ENCODE results near the gene REEP5. TPM values are rescaled to one million over a fixed set of nuclear protein-coding genes. Genes with fewer than 3 reads are reported as not detected.
A peak's percentile ranks its signal among the peaks of the same experiment; 100 is the strongest.

The REEP5 gene
- total and polyA plus RNA-seq, 4 donors = 41.5 to 182 (median 44.0) TPM

DNA sequence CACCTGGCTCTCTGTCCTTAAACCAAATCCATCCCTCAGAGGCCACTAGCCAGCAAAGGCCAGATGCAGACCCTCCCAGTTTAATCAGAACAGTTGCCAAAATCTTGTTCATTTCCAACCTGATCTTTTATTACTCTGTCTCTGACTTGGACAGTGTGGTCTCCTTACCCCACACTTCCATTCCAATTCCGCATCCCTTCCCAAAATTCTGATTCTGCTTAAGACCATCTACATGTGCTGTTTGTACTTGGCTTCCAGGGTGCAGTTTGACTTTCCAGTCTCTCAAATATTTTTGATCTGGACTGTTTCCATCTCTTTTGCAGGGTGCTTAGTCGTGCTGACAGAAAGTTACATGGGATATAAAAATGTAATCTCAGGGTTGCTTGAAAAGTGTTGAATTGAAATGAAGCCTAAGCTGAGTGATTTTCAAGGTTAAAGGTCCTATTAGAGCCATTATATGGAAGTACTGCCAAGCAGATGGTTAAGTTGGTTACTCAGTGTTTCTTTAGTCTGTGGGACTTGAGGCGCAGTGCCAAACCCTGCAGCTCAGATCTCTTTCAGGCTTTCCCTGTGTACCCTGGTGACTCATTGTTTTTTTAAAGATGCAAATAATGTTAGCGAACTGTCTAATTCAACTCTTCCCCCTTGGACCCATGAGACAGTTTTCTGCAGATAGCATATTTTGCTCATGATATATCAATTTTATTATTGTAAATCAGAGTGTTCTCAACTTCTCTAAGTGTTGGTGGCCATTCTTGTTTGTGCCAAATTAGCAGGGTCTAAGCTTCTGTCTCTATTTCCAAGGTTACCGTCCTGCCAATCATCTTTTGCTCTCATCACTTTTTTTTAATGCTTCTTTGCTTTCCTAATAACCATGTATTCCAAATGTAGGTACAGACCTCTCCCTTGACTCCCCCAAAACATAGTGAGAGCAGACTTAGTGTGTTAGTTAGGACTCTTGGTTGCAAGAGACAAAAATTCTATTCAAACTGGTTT is 36.4 kb upstream of the REEP5 start:
- TF ChIP-seq, protein P1, sequence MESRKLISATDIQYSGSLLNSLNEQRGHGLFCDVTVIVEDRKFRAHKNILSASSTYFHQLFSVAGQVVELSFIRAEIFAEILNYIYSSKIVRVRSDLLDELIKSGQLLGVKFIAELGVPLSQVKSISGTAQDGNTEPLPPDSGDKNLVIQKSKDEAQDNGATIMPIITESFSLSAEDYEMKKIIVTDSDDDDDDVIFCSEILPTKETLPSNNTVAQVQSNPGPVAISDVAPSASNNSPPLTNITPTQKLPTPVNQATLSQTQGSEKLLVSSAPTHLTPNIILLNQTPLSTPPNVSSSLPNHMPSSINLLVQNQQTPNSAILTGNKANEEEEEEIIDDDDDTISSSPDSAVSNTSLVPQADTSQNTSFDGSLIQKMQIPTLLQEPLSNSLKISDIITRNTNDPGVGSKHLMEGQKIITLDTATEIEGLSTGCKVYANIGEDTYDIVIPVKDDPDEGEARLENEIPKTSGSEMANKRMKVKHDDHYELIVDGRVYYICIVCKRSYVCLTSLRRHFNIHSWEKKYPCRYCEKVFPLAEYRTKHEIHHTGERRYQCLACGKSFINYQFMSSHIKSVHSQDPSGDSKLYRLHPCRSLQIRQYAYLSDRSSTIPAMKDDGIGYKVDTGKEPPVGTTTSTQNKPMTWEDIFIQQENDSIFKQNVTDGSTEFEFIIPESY (IDR thresholded peaks at IDR 0.05) = no peak
- TF ChIP-seq JUND (IDR thresholded peaks at IDR 0.05) (peak in 1 of 2 donors; percentile 82), RXRA (IDR thresholded peaks at IDR 0.05) (peak in 1 of 2 donors; percentile 12), FOXA1 (IDR thresholded peaks at IDR 0.05) (peak; percentile 21), FOXA2 (IDR thresholded peaks at IDR 0.05) (peak; percentile 16)
- TF ChIP-seq, protein P2, sequence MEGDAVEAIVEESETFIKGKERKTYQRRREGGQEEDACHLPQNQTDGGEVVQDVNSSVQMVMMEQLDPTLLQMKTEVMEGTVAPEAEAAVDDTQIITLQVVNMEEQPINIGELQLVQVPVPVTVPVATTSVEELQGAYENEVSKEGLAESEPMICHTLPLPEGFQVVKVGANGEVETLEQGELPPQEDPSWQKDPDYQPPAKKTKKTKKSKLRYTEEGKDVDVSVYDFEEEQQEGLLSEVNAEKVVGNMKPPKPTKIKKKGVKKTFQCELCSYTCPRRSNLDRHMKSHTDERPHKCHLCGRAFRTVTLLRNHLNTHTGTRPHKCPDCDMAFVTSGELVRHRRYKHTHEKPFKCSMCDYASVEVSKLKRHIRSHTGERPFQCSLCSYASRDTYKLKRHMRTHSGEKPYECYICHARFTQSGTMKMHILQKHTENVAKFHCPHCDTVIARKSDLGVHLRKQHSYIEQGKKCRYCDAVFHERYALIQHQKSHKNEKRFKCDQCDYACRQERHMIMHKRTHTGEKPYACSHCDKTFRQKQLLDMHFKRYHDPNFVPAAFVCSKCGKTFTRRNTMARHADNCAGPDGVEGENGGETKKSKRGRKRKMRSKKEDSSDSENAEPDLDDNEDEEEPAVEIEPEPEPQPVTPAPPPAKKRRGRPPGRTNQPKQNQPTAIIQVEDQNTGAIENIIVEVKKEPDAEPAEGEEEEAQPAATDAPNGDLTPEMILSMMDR (IDR thresholded peaks at IDR 0.05; ENCODE audit: low read depth, low read length, missing input control) = no peak
- TF ChIP-seq, protein P3, sequence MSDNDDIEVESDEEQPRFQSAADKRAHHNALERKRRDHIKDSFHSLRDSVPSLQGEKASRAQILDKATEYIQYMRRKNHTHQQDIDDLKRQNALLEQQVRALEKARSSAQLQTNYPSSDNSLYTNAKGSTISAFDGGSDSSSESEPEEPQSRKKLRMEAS (IDR thresholded peaks at IDR 0.05) = no peak
- no peak for DNase-seq (ENCODE audit: low spot score)
- Histone ChIP-seq H3K27ac (ENCODE audit: low read depth in 1 of 2, low read length in 2 of 2) (no peak overlapping the region), H3K9ac (ENCODE audit: low read depth in 1 of 2, low read length in 2 of 2) (no peak overlapping the region), H3K4me1 (ENCODE audit: control insufficient read depth in 4 of 4, insufficient read depth in 4 of 4, low read length in 3 of 4) (peaks cover 4 to 18% (median 14%) of the 10 kb centered on the region in 4 donors), H3K36me3 (ENCODE audit: control insufficient read depth in 4 of 4, insufficient read depth in 3 of 4, low read depth in 1 of 4, low read length in 3 of 4) (no peaks in the 10 kb centered on the region), H3K9me3 (ENCODE audit: control insufficient read depth in 4 of 4, low read length in 3 of 4) (no peaks in the 10 kb centered on the region), H3K4me3 (ENCODE audit: low read depth in 1 of 3, low read length in 3 of 3) (no peak overlapping the region), H3K27me3 (ENCODE audit: control insufficient read depth in 4 of 4, insufficient read depth in 4 of 4, low read length in 3 of 4) (no peaks in the 10 kb centered on the region)
- WGBS = 58% methylated on average over 5 of the region's 5 CpGs

GRCh38 chr5:112957036-112957808 is 35.2 kb upstream of the REEP5 start:
- no peak overlapping the region for H3K4me3 ChIP-seq (ENCODE audit: low read depth in 1 of 3, low read length in 3 of 3)
- H3K9ac ChIP-seq (ENCODE audit: low read depth in 1 of 2, low read length in 2 of 2) = no peak overlapping the region
- WGBS = 31% methylated on average over 2 of the region's 2 CpGs
- TF ChIP-seq, protein P2 (IDR thresholded peaks at IDR 0.05; ENCODE audit: low read depth, low read length, missing input control) = no peak
- TF ChIP-seq RAD21 (IDR thresholded peaks at IDR 0.05) (no peak), GABPA (IDR thresholded peaks at IDR 0.05 in 1 of 2, conservative IDR thresholded peaks at IDR 0.05 in 1 of 2) (no peak)
- H3K27me3 ChIP-seq (ENCODE audit: control insufficient read depth in 4 of 4, insufficient read depth in 4 of 4, low read length in 3 of 4) = no peaks in the 10 kb centered on the region
- DNase-seq (ENCODE audit: low spot score) = no peak
- peaks cover 4 to 18% (median 14%) of the 10 kb centered on the region in 4 donors for H3K4me1 ChIP-seq (ENCODE audit: control insufficient read depth in 4 of 4, insufficient read depth in 4 of 4, low read length in 3 of 4)
- H3K9me3 ChIP-seq (ENCODE audit: control insufficient read depth in 4 of 4, low read length in 3 of 4) = no peaks in the 10 kb centered on the region
- no peaks in the 10 kb centered on the region for H3K36me3 ChIP-seq (ENCODE audit: control insufficient read depth in 4 of 4, insufficient read depth in 3 of 4, low read depth in 1 of 4, low read length in 3 of 4)
- H3K27ac ChIP-seq (ENCODE audit: low read depth in 1 of 2, low read length in 2 of 2) = no peak overlapping the region
